Measurements from ENCODE around the gene CHP1.

GRCh38 chr15:41262571-41262970, 31.5 kb downstream of the CHP1 start:
- TF ChIP-seq CTCF (IDR thresholded peaks at IDR 0.05) (no peak), EZH2 (IDR thresholded peaks at IDR 0.05; ENCODE audit: borderline replicate concordance, insufficient read depth, low read depth, low read length, poor library complexity, severe bottlenecking) (no peak)
